Prostate gland (tissue), 2 donors: ENCODE results near the gene STAT3. TPM values are rescaled to one million over a fixed set of nuclear protein-coding genes. Genes with fewer than 3 reads are reported as not detected.
A peak's percentile ranks its signal among the peaks of the same experiment; 100 is the strongest.

ENCODE experiments used
- DNase-seq: peaks from one replicate; pipeline ENCODE4 v3.0.0-alpha.2; 2019; ENCODE audit warnings: low spot score
- H3K27ac ChIP-seq, 2 donors: fragments of 200-600 bp; sonication (generic); 2 replicates each; pipeline ENCODE4 v1.5.1; 2017 to 2019
- H3K27me3 ChIP-seq: fragments of 200-600 bp; sonication (generic); replicated peaks from 2 replicates; pipeline ENCODE4 v1.5.1; 2019; ENCODE audit not compliant: insufficient read depth
- H3K36me3 ChIP-seq, 2 donors: fragments of 200-600 bp; sonication (generic); 1 replicate in 1 of 2; 2 replicates in 1 of 2; pipeline versions ENCODE4 v1.5.1 to v1.8.1; 2017 to 2019
- H3K4me1 ChIP-seq: fragments of 200-600 bp; sonication (generic); replicated peaks from 2 replicates; pipeline ENCODE4 v1.5.1; 2019
- H3K4me3 ChIP-seq, 2 donors: fragments of 200-600 bp; sonication (generic); 2 replicates each; pipeline ENCODE4 v1.5.1; 2017 to 2019
- H3K9me3 ChIP-seq: fragments of 200-600 bp; sonication (generic); 2 replicates; pipeline ENCODE4 v1.5.1; 2017
- POLR2A ChIP-seq: fragments of 450-650 bp; IDR thresholded peaks from one replicate; pipeline ENCODE4 v1.6.1; 2016; ENCODE audit warnings: antibody characterized with exemption, mild to moderate bottlenecking
- POLR2AphosphoS5 ChIP-seq: sonication (generic); formaldehyde crosslinking; IDR thresholded peaks from one replicate; pipeline ENCODE4 v1.6.1; 2017; ENCODE audit warnings: antibody characterized with exemption
- WGBS: methylation state at CpG from one replicate; pipeline ENCODE4 v1.1.5; 2018; 5-methylcytosine and 5-hydroxymethylcytosine counted together
- intact Hi-C: fragments of 100-400 bp; cut with DNase I; formaldehyde crosslinking; loops from one replicate; pipeline ENCODE4 v1.14.2; 2022
- total RNA-seq, 2 donors: library from RNA; depleted of rRNA; stranded (reverse); fragments of >200 nt; gene quantifications; one replicate each; pipeline ENCODE4 v1.1.0, GENCODE V29; 2016
- TF ChIP-seq, protein P1 (sequence below), 4 experiments: fragments of 200-600 bp in 2 of 4; fragments of 450-650 bp in 2 of 4; sonication (generic) in 2 of 4; IDR thresholded peaks; 1 replicate in 3 of 4; 2 replicates in 1 of 4; pipeline ENCODE4 v1.5.1; 2016 to 2019; ENCODE audit warnings: antibody characterized with exemption in 4 of 4, mild to moderate bottlenecking in 2 of 4, moderate library complexity in 2 of 4

Gene STAT3
- total RNA-seq, 2 donors from 2014 or later: 188 to 230 TPM

DNA sequence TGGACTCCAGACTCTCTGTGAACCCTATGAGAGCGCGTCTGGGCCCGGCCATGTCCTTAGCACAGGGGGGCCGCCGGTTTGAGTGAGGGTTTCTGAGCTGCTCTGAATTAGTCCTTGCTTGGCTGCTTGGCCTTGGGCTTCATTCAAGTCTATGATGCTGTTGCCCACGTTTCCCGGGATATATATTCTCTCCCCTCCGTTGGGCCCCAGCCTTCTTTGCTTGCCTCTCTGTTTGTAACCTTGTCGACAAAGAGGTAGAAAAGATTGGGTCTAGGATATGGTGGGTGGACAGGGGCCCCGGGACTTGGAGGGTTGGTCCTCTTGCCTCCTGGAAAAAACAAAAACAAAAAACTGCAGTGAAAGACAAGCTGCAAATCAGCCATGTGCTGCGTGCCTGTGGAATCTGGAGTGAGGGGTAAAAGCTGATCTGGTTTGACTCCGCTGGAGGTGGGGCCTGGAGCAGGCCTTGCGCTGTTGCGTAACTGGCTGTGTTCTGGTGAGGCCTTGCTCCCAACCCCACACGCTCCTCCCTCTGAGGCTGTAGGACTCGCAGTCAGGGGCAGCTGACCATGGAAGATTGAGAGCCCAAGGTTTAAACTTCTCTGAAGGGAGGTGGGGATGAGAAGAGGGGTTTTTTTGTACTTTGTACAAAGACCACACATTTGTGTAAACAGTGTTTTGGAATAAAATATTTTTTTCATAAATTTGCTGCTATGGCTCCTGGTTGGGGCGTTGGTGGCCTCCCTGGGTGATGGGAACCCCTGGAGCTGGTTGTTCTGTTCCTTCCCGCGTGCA lies 76.8 kb downstream of the STAT3 start:
- peak overlapping the region; percentile 71 to 81 for H3K27ac ChIP-seq
- no peaks in the 10 kb centered on the region for H3K9me3 ChIP-seq
- no peaks in the 10 kb centered on the region for H3K27me3 ChIP-seq
- TF ChIP-seq, protein P1, sequence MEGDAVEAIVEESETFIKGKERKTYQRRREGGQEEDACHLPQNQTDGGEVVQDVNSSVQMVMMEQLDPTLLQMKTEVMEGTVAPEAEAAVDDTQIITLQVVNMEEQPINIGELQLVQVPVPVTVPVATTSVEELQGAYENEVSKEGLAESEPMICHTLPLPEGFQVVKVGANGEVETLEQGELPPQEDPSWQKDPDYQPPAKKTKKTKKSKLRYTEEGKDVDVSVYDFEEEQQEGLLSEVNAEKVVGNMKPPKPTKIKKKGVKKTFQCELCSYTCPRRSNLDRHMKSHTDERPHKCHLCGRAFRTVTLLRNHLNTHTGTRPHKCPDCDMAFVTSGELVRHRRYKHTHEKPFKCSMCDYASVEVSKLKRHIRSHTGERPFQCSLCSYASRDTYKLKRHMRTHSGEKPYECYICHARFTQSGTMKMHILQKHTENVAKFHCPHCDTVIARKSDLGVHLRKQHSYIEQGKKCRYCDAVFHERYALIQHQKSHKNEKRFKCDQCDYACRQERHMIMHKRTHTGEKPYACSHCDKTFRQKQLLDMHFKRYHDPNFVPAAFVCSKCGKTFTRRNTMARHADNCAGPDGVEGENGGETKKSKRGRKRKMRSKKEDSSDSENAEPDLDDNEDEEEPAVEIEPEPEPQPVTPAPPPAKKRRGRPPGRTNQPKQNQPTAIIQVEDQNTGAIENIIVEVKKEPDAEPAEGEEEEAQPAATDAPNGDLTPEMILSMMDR (IDR thresholded peaks at IDR 0.05): no peak
- TF ChIP-seq POLR2AphosphoS5: peak; percentile 51
- intact Hi-C loops: loop anchor here (5.0 kb wide), 1 partner anchor 206 kb away; no protein-coding TSS in a partner anchor
- H3K36me3 ChIP-seq: no peaks in the 10 kb centered on the region
- 47% methylated on average over 19 of the region's 19 CpGs for WGBS
- DNase-seq: peak; percentile 65
- no peak overlapping the region for H3K4me3 ChIP-seq
- peaks cover 7% of the 10 kb centered on the region for H3K4me1 ChIP-seq

DNA sequence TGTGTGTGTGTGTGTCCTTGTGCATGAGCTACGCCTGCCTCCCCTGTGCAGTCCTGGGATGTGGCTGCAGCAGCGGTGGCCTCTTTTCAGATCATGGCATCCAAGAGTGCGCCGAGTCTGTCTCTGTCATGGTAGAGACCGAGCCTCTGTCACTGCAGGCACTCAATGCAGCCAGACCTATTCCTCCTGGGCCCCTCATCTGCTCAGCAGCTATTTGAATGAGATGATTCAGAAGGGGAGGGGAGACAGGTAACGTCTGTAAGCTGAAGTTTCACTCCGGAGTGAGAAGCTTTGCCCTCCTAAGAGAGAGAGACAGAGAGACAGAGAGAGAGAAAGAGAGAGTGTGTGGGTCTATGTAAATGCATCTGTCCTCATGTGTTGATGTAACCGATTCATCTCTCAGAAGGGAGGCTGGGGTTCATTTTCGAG lies 77.4 kb downstream of the STAT3 start:
- Histone ChIP-seq H3K9me3 (no peaks in the 10 kb centered on the region), H3K4me1 (peaks cover 7% of the 10 kb centered on the region), H3K36me3 (no peaks in the 10 kb centered on the region), H3K27ac (peak overlapping the region; percentile 71 to 81), H3K4me3 (no peak overlapping the region), H3K27me3 (no peaks in the 10 kb centered on the region)
- no peak for DNase-seq
- WGBS: 68% methylated on average over 9 of the region's 9 CpGs
- TF ChIP-seq POLR2AphosphoS5: no peak
- intact Hi-C loops: loop anchor here (5.0 kb wide), 1 partner anchor 206 kb away; no protein-coding TSS in a partner anchor

DNA sequence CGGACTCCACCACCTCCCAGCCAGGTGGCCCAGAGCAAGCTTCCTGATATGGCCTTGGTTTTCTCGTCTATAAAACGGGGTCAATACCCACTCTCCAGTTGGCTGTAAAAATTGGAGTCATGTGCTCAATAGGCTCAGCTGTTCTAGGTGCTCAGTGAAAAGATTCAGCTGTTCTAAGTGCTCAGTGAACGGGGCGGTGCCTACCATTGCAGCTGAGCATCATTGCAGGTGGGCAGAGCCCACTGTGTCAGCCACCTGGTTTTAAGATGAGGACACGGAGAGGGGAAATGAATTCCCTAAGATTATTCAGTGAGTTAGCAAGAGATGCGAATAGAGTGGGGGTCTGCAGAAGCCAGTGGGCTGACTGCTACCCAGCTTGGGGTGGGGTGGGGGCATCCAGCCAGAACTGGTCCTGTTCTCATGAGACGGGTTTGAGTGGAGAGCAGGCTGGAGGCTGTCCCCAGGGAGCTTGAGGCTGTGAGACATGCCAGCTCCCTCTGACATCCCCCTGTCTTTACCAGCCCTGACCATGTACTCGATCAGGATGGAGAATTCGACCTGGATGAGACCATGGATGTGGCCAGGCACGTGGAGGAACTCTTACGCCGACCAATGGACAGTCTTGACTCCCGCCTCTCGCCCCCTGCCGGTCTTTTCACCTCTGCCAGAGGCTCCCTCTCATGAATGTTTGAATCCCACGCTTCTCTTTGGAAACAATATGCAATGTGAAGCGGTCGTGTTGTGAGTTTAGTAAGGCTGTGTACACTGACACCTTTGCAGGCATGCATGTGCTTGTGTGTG lies 78.1 kb downstream of the STAT3 start:
- no peaks in the 10 kb centered on the region for H3K9me3 ChIP-seq
- intact Hi-C loops: loop anchor here (5.0 kb wide), 1 partner anchor 207 kb away; no protein-coding TSS in a partner anchor
- no peak for DNase-seq
- 66% methylated on average over 19 of the region's 19 CpGs for WGBS
- no peaks in the 10 kb centered on the region for H3K27me3 ChIP-seq
- no peak overlapping the region for H3K4me3 ChIP-seq
- TF ChIP-seq POLR2AphosphoS5: no peak
- TF ChIP-seq POLR2A: no peak
- TF ChIP-seq, protein P1 (IDR thresholded peaks at IDR 0.05): no peak
- no peaks in the 10 kb centered on the region for H3K36me3 ChIP-seq
- peaks cover 7% of the 10 kb centered on the region for H3K4me1 ChIP-seq
- peak overlapping the region; percentile 71 to 81 for H3K27ac ChIP-seq

DNA sequence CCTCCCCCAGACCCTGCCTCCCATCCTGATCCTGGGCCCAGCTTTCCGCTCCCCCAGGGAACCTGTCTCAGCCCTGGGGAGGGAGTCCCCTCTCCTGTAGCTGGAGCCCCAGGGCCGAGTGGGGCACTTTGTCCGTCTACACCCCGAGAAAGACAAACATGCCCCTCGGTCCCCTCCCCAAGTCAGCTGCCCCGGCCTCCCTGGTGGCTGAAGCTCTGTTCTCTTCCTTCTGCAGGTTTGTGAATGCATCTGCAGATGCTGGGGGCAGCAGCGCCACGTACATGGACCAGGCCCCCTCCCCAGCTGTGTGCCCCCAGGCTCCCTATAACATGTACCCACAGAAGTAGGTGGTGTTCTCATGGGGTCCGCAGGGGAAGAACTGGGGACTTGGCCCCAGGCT lies 79.1 kb downstream of the STAT3 start:
- intact Hi-C loops: no loop called here
- H3K9me3 ChIP-seq: no peaks in the 10 kb centered on the region
- peaks cover 7% of the 10 kb centered on the region for H3K4me1 ChIP-seq
- no peaks in the 10 kb centered on the region for H3K36me3 ChIP-seq
- DNase-seq: no peak
- H3K27me3 ChIP-seq: no peaks in the 10 kb centered on the region
- peak overlapping the region in 1 of 2 donors; percentile 18 for H3K27ac ChIP-seq
- H3K4me3 ChIP-seq: no peak overlapping the region
- no peak for TF ChIP-seq POLR2A
- no peak for TF ChIP-seq POLR2AphosphoS5
- TF ChIP-seq, protein P1 (IDR thresholded peaks at IDR 0.05): no peak
- 74% methylated on average over 9 of the region's 9 CpGs for WGBS

DNA sequence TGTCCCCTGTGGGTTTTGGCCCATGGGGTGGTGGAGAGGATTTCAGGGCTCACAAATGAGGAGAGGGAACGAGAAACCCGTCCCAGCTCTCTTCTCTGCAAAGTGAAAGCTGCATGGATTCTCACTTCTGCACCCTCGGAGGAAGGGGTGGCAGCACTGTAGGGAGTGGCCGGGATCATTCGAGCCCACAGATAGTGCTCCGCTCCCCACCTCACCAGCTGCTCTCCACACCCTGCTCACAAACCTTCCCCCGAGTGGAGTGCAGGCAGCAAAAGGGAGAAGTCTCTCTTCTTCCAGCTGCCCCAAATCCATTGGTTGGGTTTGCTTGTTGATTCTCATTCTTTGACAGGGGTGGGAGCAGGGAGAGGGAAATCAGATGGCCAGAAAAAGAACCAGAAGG lies 79.8 kb downstream of the STAT3 start:
- 60% methylated on average over 7 of the region's 7 CpGs for WGBS
- peaks cover 7% of the 10 kb centered on the region for H3K4me1 ChIP-seq
- DNase-seq: no peak
- TF ChIP-seq POLR2AphosphoS5: no peak
- TF ChIP-seq, protein P1 (IDR thresholded peaks at IDR 0.05): no peak
- TF ChIP-seq POLR2A: no peak
- peak overlapping the region in 1 of 2 donors; percentile 18 for H3K27ac ChIP-seq
- no peaks in the 10 kb centered on the region for H3K9me3 ChIP-seq
- H3K36me3 ChIP-seq: no peaks in the 10 kb centered on the region
- no peaks in the 10 kb centered on the region for H3K27me3 ChIP-seq
- no peak overlapping the region for H3K4me3 ChIP-seq
- intact Hi-C loops: no loop called here
